Measurements from ENCODE around the gene TMEM91.
"Not testable (repeated sequence)": the region's sequence is repeated elsewhere in the genome, so short reads cannot be mapped to it uniquely, and the experiment has no call there.

The TMEM91 gene

DNA sequence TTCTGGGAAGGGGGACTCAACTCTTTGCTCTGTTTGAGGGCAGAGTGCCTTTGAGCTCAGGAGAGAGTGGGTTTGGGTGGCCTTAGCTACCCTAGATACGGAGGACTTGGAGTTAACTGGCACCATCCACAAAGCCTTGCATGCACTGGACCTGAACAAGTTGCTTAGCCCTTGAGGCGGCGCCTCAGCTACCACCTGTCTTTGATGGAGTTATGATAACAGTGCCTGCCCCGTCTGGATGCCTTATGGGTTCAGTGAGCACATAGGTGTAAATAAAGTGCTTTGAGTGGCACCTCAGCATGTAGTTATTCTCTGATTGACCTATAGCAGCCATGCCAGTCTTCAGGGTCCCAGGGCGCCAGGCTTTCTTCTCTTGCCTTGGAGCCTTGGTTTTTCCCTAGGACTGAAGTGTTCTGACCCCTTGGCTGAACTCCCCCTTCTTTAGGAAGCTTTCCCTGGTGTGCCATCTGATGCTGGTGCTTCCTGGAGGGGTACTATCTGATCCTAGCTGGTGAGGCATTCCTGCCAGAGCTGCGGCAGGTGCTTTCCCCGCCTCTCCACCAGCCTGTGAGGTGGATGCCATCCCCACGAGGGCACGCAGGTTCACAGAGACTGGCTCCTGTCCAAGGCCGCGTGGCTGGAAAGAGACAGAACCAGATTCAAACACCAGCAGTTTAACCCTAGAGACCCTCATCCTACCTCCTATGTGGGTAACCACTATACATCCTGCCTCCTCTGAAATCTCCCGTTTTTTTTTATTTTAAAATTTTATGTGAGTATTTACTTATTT, 27.0 kb downstream of the TMEM91 start:
- DNase-seq, result no peak

DNA sequence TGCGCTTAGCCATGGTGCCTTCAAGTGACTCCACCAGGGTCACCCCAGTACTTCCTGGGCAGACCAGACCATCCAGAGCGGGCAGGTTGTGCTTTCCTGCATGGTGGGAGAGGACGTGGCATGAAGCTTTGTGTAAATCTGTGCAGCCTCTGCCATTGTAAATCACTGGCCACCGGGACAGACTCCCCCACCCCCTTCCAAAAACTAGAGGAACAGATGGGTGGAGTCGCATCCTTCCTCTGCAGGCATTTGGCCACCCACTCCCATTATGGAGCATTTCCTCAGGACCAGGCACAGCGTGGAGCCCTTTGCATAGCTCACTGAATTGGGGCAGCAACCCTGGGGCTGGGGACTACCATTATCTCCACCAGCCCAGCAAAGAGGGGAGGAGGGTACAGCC, 29.4 kb downstream of the TMEM91 start:
- no peak for DNase-seq

More for the DNA sequence above, 27.0 kb downstream of the TMEM91 start:
- no peak for TF ChIP-seq GATA1 (IDR thresholded peaks at IDR 0.05; ENCODE audit: low read depth, low read length)
- TF ChIP-seq POLR2A (IDR thresholded peaks at IDR 0.05; ENCODE audit: low read length), result no peak

DNA sequence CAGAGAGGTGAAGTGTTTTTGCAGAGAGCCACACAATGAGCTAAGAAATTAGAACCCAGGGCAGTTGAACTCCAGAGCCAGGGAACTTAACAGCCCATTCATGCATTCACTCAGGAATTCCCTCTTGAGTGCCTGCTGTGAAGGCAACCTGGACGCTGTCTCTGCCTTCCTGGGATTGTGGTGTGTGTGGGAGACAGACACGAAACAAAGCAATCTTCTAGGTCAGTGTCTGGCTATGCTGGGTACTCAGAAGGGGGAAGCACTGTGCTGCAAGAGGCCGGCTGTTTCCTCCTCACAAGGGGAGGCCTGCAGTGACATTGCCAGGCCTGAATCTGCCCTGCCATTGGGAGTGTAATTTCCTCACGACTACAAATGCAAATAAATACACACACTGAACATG, 30.9 kb downstream of the TMEM91 start:
- DNase-seq, result no peak
- no peak for TF ChIP-seq POLR2A (IDR thresholded peaks at IDR 0.05; ENCODE audit: low read length)
- TF ChIP-seq GATA1 (IDR thresholded peaks at IDR 0.05; ENCODE audit: low read depth, low read length), result no peak

More for the DNA sequence above, 29.4 kb downstream of the TMEM91 start:
- TF ChIP-seq POLR2A (IDR thresholded peaks at IDR 0.05; ENCODE audit: low read length), result no peak
- TF ChIP-seq GATA1 (IDR thresholded peaks at IDR 0.05; ENCODE audit: low read depth, low read length), result no peak

DNA sequence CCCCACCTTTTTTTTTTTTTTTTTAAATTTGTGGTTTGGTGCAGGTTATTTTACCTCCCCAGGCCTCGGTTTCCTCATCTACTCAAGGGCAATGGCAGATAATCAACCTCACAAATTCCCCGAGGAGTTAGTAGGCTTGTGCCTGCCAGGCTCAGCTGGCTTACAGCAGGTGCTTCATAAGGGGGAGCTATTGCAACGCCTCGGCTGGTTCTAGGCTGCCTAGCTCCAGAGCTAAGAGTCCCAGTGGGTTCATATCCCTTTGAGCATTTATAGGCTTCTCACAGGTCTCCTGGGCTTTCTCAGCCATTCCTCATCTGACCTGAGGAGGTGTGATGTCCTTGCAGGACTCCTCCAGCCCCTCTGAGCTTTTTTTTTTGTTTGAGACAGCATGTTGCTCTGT, 31.9 kb downstream of the TMEM91 start:
- DNase-seq, result no peak
- TF ChIP-seq POLR2A (IDR thresholded peaks at IDR 0.05; ENCODE audit: low read length) (no peak), GATA1 (IDR thresholded peaks at IDR 0.05; ENCODE audit: low read depth, low read length) (no peak)

DNA sequence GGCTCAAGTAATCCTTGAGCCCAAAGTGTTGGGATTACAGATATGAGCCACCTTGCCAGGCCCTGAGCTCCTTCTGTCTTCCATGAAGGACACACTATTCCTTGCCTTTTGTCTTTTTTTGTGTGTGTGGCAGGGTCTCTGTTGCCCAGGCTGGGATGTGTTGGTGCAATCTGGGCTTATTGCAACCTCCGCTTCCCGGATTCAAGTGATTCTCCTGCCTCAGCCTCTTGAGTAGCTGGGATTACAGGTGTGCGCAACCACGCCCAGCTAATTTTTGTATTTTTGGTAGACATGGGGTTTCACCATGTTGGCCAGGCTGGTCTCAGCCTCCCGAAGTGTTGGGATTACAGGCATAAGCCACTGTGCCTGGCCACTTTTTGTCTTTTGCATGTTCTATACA, 32.5 kb downstream of the TMEM91 start:
- not testable (repeated sequence) for DNase-seq

DNA sequence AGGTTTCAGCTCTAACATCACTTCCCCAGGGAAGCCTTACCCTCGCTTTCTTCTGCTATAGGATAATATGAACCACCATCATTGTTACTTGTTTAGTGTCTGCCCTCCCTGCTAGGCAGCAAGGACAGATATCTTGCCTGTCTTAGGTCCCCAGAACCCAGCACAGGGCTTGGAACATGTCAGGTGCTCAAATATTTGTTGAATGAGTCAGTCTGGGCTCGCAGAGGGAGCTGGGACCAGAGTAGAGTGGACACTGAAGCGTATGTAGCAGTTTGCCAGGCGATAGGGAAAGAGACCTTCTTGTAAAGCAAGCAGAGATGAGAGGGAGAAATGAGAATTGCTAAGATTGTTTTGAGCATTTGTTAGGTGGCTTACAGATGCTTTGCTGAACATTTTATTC, 33.0 kb downstream of the TMEM91 start:
- TF ChIP-seq POLR2A (IDR thresholded peaks at IDR 0.05; ENCODE audit: low read length) (no peak), GATA1 (IDR thresholded peaks at IDR 0.05; ENCODE audit: low read depth, low read length) (no peak)
- DNase-seq, result no peak

DNA sequence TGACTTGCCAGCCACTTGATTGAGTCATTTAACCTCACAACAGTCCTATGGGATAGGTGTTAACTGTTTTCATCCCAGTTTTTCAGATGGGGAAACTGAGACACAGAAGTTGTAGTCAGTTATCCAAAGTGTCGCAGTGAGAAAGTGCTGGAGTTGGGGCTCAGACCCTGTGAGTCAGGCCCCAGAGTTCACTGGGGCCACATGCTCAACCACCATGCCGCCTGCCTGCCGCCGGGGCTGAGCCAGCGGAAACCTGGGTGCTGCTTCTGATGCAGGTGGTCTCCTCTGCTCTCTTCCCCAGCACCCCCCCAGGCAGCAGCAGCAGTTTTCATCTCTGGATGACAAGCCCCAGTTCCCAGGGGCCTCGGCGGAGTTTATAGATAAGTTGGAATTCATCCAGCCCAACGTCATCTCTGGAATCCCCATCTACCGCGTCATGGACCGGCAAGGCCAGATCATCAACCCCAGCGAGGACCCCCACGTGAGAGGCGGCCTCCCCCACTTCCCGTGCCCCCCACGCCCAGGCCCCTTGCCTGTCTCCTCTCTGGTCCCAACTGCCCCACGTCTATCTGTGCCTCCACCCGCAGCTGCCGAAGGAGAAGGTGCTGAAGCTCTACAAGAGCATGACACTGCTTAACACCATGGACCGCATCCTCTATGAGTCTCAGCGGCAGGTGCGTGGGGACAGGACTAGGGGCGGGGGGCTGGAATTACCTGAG, 34.2 kb downstream of the TMEM91 start:
- TF ChIP-seq POLR2A (IDR thresholded peaks at IDR 0.05; ENCODE audit: low read length) (no peak), GATA1 (IDR thresholded peaks at IDR 0.05; ENCODE audit: low read depth, low read length) (no peak)
- DNase-seq, result no peak

DNA sequence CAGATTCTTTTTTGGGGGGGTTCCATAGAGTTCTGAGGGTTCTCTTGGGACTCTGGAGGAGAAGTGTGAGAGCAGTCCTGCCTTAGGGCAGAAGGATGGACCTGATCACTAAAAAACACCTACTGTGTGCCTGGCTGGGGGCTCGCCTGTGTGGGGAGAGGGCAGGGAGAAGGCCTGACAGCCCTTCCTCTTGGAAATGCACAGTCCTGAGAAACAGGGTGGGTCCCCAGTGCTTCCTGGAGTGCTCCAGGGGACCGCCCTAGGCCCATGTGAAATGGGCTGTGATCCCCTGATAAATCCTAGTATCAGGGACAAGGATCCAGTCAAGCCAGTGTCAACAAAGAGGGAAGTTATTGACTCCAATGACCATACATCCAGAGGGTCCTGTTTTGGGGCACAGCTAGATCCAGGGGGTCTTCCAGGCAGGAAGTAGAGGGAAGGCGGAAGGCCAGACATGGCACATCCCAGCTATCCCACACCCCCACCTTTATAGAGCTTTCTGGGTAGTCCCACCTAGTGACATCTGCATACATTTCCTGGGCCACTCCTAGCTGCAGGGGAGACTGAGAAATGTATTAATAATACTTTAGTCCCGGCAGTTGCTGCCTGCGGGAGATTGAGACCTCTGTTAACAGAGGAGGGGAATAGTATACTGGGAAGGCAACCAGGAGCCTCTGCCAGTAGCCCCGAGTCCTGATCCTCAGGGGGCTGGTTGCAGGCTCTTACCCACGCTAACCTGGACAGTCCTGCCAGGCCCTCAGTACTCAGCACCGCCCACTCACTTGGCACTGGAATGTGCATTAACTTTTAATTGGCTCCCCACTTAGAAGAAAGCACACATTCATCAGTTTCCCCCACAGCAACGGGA, 35.0 kb downstream of the TMEM91 start:
- TF ChIP-seq GATA1 (IDR thresholded peaks at IDR 0.05; ENCODE audit: low read depth, low read length), result no peak
- no peak for TF ChIP-seq POLR2A (IDR thresholded peaks at IDR 0.05; ENCODE audit: low read length)
- DNase-seq, result no peak

DNA sequence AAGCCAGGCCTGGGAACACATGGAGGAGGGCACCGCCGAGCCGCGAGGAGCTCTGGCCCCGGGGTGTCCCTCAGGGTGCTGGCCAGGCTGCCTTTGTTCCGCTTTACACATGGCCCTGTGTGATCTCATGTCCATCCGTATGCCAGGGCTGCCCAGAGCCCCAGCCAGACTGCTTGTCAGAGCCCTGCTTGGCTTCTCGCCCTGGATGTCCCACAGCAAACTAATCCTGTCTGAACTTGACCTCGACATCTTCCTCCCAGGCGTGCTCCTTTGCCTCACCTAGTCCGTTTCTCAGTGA, 35.6 kb downstream of the TMEM91 start:
- no peak for DNase-seq

DNA sequence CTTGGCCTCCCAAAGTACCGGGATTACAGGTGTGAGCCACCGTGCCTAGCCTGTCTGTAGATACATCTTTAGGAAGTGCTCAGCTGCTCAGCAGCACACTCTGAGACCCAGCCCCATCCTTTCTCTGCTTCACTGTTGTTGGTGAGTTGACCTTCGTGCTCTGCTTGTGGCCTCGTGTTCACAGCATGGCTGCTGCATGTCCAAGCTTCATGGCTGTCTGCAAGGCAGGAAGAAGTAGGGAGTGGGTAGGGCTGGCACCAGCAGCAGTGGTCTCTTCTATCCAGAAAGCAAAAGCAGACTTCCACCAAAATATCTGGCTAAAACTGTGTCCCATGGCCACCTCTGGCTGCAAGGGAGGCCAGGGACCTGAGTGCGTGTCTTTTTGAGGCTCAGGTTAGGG, 36.6 kb downstream of the TMEM91 start:
- TF ChIP-seq GATA1 (IDR thresholded peaks at IDR 0.05; ENCODE audit: low read depth, low read length), result no peak
- no peak for TF ChIP-seq POLR2A (IDR thresholded peaks at IDR 0.05; ENCODE audit: low read length)
- no peak for DNase-seq

More for the DNA sequence above, 35.6 kb downstream of the TMEM91 start:
- TF ChIP-seq POLR2A (IDR thresholded peaks at IDR 0.05; ENCODE audit: low read length), result no peak
- no peak for TF ChIP-seq GATA1 (IDR thresholded peaks at IDR 0.05; ENCODE audit: low read depth, low read length)

DNA sequence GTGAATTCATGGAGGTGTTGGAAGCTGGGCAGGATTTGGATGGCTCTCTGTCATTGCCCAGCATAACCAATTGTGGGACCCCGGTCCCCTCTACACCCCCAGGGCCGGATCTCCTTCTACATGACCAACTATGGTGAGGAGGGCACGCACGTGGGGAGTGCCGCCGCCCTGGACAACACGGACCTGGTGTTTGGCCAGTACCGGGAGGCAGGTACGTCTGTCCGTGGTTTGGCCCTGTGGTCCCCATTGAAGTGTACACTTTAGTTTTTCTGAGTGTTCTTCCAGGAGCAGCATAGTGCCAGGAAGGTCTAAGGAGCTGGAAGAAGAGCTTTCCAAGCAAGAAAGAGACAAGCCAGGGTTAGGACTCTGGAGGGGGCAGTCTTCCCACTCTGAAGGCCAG, 37.6 kb downstream of the TMEM91 start:
- no peak for DNase-seq
- no peak for TF ChIP-seq GATA1 (IDR thresholded peaks at IDR 0.05; ENCODE audit: low read depth, low read length)

DNA sequence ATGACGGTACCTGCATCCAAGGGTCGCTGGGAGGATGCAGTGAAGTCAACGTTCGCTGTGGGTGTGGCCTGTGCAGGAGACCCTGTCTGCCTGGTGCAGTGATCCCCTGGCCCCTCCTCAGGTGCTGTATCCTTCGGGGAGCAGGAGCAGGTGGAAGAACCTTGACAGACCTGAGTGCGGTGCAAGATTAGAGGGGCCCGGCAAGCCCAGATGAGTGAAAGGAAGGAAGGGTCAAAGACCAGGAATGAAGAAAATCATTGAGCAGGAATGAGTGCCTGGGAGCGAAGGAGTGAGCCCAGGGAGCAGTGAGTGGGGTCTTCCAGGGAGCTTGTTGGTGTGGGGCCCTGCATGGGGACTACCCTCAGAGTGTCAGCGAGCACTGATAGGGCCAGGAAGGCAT, 38.1 kb downstream of the TMEM91 start:
- no peak for DNase-seq
- TF ChIP-seq GATA1 (IDR thresholded peaks at IDR 0.05; ENCODE audit: low read depth, low read length), result no peak
- no peak for TF ChIP-seq POLR2A (IDR thresholded peaks at IDR 0.05; ENCODE audit: low read length)

DNA sequence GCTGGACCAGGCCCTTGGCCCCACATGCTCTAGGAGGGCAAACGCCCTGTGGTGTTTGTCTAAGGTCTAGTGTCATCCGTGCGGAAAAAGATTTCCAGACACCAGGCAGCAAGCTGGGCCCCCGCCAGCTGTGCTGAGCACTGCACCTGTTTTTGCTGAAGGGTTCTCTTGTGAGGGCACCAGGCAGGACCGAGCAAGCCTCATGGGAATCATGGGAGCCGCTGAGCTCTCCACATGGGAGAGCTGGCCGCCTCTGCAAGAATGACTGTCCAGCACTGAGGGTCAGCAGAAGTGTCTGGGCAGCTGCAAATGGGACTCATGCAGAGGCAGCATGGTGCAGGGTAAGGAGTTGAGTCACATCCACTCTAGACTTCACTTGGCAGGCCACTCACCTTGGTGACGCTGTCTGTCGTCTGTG, 38.8 kb downstream of the TMEM91 start:
- no peak for TF ChIP-seq POLR2A (IDR thresholded peaks at IDR 0.05; ENCODE audit: low read length)
- no peak for TF ChIP-seq GATA1 (IDR thresholded peaks at IDR 0.05; ENCODE audit: low read depth, low read length)
- DNase-seq, result no peak

DNA sequence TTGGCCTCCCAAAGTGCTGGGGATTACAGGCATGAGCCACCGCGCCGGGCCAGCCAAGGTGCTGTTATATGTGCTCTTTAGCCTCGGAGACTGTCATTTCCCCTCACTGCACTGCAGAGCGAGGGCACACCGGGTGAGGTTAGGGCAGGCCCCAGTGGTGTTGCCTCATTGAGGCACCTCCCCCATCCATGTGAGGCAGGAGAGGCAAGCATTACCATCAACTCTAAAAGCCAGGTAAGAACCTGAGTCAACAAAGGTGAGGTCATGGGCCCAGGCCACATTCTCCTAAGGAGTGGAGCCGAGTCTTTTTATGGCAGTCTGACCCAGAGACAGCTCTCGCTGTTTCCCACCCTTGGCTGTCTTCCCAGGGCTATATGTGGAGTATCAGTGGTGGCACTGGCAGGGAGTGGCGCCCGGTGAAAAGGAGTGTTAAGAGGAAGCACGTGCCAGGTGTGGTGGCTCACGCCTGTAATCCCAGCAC, 39.9 kb downstream of the TMEM91 start:
- TF ChIP-seq POLR2A (IDR thresholded peaks at IDR 0.05; ENCODE audit: low read length), result no peak
- TF ChIP-seq GATA1 (IDR thresholded peaks at IDR 0.05; ENCODE audit: low read depth, low read length), result no peak
- DNase-seq, result no peak
